Fibroblast of lung (primary cell): ENCODE results near the gene SYNJ2.

Source experiments
- CTCF ChIP-seq, 2 donors: IDR thresholded peaks in 1 of 2; conservative IDR thresholded peaks in 1 of 2; 1 replicate in 1 of 2; 2 replicates in 1 of 2; pipeline ENCODE4 v1.5.1; 2011 to 2012; ENCODE audit warnings: low read length in 2 of 2, control low read depth in 1 of 2, inconsistent platforms in 1 of 2, low read depth in 1 of 2, mild to moderate bottlenecking in 1 of 2
- EZH2 ChIP-seq: IDR thresholded peaks from 2 replicates; pipeline ENCODE4 v1.5.1; 2012; ENCODE audit warnings: low read length, control low read depth, mild to moderate bottlenecking; ENCODE audit errors: missing control alignments

- TF ChIP-seq CTCF (conservative IDR thresholded peaks at IDR 0.05 in 1 of 2, IDR thresholded peaks at IDR 0.05 in 1 of 2; ENCODE audit: low read depth in 1 of 2, low read length in 2 of 2) (no peak), EZH2 (no peak)
These were observed 114.0 kb downstream of the SYNJ2 start for GRCh38 chr6:158095671-158096070.
